Measurements from ENCODE around the gene MAP3K4.

The MAP3K4 gene

DNA sequence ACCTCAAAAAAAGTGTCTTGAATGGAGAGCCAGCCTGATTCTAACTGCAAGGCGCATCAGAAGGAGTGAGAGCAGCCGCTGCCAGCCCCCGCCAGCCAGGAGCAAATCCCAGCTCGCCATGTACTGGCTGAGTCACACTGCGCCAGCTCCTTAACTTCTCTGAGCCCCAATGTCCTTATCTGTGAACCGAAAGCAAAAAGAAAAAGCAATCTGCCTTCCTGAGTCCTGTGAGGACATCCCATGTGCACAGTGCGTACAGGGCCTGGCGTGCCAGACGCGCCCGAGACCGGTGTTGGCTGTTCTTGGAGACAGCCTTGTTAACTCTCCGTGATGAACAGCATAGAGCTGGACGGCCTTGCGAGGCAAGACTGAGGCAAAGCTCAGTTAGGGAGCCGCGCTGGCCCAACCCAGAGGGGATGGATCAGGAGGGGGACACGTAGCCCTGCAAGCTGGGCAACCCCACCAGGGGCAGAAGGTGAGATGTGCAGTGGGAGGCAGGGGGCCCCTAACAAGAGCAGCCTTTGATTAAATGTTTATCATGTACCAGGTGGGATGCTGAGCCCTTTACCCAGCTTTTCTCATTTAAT is 159.6 kb downstream of the MAP3K4 start:
- DNase-seq, result no peak

DNA sequence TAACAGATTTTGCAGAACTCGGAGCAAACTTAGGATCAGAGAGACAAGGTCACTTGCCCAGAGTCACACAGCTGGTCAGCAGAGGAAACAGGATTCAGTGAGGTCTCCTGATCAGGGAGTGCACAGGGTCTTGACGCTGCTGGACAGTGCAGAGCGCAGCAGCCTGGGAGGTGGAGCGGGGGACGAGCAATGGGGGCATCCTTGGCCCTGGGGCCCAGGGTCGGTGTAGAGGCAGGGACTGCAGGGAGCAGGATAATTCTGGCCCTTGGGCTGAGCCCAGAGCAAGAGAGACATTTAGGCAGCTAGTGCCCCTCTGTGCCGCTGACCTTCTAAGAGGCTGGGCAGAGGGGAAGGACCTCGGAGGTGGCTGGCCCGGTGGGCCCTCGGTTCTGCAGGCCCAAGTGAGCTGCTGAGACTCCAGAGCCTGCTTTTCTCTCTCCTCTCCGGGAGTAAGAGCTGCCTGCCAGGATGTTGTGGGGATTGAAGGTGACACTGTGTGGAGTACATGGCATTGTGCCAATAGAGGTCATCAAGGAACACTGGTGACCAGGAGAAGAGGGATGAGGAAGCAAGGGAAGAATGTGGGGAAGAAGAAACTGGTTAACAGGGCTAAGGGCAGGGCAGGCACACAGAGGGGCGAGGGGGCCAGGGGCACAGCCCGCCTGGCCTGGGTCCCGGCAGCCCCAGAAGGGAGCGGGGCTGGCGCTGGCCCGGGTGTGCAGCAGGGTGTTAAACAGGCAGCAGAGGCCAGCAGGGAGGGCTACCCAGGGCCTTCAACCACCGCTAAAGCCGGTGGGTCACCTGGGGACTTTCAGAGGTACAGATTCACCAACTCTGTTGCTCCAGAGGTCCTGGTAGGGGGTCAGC is 160.3 kb downstream of the MAP3K4 start:
- no peak for DNase-seq

DNA sequence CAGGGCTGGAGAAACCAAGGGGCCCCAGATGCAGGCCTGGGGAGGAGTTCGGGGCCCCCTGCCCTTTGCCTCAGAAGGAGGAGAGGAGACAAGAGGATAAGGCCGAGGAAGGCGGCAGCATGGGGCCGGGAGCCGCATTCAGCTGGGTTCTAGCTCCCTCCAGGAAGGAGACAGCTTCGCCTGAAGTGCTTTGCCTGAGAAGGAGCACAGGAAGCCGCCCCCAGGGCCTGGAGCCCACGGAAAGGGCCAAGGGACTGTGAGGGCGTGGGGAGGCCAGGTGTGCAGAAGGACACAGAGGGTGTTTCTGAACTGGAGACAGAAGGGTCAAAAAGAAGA is 160.9 kb downstream of the MAP3K4 start:
- DNase-seq, result no peak

DNA sequence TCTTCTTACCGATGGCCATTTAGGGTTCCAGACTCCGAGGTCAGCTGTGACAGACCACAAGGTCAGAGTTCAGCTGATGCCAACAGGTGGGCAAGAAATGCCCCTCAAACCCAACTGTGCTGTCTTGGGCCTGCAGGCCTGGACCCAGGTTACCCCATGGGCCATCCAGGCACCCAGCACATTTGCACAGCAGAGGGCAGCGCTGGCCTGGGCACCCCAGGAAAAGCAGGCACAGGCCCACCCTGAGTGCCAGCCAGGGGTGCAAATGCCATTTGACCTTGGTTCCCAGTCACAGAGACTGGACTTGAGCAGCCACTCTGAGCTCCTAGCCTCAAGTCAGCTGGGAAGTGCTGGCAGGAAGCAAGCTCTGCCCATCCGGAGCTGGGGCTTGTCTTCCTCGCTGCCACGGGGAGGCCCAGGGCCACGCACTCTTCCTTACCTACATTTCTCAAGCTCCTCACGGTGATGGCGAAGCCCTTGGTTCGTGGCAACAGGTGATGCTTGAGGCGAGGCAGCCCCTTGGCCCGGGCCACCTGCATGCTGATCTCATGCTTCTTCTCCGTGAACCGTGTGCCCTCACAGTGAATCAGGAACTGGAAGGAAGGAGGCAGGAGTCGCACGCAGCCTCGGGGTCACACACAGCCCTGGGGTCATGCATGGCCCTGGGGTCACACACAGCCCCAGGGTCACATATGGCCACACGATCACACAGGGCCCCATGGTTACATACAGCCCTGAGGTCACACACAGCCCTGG is 161.5 kb downstream of the MAP3K4 start:
- DNase-seq, result no peak

DNA sequence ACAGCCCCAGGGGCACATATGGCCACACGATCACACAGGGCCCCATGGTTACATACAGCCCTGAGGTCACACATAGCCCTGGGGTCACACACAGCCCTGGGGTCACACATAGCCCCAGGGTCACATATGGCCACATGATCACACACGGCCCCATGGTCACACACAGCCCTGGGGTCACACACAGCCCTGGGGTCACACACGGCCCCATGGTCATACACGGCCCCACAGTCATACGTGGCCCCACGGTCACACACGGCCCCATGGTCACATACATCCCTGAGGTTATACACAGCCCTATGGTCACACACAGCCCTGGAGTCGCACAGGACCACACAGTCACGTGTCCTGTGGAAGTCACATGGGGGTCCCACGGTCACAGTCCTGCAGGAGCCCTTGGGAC is 162.2 kb downstream of the MAP3K4 start:
- no peak for DNase-seq

DNA sequence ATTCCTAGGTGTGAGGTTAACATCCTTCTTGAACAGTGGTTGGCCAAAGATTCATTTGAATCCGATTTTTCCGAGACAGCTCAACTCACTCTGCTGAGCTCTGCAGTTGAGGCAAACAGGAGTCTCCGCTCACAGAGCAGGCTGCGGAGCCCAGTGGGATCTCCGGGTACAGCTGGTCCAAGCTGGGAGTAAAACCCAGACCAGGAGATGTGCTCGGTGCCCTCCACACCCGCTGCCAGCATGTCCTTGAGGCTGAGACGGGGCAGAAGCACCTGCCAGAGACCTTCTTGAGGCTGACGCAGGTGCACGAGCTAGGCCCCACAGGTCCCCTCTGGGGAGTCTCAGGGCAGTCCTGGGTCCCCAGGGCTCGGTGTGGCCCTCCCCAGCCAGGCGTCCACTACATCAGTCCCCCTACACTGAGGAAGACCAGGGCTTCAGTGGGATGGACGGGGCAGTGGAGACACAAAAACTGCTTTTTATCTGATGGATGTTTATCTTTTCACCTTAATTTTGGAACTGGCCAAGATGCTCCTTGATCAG is 163.3 kb downstream of the MAP3K4 start:
- DNase-seq, result no peak

DNA sequence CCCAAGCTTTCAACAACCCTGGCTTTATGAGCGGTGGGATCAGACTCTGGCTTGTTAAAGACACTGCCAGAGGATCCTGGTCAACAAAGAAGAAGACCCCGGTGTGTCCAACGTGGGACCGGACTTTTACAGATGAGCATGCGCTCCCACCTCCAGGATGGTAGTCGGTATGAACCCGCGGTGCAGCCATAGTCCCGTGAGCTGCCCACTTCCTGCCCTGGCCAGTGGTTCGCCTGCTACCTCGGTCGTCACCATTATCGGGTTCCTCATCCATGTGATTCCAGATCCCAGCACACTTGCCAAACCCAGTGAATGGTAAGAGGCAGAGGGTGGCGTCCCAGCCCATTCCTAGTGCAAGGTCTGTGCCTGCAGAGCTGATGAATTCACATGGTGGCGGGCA is 169.6 kb downstream of the MAP3K4 start:
- DNase-seq, result no peak

DNA sequence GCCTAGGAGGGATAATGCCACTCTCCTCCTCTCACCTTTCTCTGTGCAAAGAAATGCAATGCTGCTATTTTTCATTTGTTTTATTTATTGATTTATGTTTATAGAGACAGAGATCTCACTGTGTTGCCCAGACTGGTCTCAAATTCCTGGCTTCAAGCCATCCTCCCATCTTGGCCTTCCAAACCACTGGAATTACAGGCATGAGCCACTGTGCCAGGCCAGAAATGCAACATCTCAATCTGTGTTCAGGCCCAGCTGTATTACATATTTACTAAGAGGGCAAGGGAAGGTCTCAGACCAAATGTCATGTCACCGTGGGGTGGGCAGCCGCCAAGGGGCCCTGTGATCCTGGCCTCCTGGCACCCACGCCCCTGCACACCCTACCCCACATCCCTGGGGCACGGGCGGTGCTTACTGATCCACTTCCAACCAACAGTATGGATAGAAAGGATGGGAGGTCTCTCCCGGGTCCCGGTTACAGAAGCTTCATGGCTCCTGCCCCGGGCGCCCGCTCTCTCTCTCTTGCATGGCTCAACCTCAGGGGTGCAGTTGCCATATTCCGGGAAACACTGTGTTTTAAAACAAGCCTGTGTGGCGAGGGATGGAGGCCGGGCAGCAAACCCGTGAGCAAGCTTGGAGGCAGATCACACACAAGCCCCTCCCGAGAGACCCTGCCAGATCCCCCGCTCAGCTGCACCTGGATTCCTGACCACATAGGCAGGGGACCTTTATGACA is 170.5 kb downstream of the MAP3K4 start:
- no peak for DNase-seq

DNA sequence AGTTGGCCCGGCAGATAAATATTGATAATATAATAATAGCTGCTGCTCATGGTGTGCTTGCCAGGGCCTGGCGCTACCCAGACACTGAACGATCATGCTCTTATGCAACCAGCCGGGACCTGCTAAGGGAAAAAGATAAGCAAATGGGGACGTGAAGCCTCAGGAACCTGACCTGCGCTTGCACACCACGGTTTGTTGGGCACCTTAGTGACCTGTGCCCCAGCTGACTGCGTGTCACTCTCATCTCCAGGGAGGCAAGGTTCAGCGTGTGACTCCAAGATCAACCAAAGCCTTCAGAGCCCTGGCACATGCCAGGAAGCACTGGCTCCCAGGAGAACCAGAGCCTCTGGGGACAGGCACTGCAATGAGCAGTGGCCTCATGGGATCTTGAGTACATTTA is 171.2 kb downstream of the MAP3K4 start:
- DNase-seq, result no peak

DNA sequence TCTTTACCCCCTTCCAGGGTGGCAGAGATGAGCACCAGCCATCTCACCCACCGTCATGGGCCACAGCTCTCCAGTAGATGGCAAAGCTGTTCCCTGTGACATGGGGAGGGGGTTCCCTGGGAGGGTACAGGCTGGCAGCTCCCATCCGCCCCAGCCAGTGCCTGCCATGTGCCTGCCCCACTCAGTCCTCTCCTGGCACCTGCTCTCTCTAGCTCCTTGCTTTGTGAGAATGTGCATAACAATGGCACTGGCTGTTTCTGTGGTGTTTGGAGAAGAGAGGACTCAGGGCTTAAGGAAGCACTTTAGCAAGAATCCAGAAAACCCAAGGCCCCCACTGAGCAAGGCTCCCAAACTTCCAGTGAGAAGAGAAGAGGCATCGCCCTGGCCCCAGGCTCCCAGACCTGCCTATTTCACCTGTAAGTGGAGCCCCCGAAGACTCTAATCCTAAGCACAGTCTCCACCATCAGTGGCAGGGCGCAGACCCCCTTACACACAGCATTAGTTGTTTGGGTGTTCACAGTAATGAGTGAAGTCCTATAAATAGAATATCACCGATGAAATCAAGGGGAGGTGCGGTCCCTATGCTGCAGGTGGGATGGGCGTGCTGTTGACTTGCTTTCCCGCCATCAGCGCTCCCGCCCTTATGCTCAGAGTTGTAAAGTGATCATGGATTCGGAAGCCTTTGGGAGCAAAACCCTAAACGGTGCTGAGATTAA is 172.1 kb downstream of the MAP3K4 start:
- DNase-seq, result no peak

DNA sequence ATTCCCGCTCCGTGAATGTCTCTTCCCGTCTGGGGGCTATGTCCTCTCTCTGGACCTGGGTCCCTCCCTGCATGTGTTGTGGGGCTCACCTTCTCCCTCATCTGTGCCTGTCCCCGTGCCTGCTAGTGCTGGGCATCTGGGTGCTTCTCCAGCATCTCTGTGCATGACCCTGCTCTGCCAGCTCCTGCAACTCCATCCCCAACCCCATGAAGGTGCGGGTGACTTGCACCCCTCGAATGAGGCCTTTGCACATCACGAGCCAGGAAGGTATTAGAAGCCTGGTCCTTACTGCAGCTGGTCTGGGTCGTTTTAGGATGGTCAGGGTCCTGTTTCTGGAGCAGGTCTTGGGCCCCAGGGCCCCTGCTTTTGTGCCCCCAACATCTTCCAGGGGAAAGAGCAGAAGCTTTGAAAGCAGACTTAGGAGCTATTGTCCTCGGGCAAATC is 172.6 kb downstream of the MAP3K4 start:
- no peak for DNase-seq

DNA sequence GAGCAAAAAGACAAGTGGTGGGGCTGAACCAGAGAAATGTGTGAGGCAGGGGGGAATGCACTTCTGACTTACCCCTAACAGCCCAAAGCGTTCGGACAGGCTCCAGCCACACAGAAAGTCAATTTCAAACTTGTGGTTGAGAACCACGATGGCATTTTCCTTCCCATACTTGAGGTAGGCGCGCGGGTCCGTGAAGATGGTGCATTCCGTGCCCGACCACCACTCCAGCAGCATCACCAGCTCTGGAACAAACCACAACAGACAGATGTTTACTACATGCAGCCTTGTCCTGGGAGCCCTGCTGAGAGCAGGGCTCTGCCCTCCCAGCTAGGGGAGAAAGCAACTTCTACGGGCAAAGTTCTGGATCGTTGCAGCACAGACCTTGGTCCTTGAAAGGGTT is 174.6 kb downstream of the MAP3K4 start:
- no peak for DNase-seq

DNA sequence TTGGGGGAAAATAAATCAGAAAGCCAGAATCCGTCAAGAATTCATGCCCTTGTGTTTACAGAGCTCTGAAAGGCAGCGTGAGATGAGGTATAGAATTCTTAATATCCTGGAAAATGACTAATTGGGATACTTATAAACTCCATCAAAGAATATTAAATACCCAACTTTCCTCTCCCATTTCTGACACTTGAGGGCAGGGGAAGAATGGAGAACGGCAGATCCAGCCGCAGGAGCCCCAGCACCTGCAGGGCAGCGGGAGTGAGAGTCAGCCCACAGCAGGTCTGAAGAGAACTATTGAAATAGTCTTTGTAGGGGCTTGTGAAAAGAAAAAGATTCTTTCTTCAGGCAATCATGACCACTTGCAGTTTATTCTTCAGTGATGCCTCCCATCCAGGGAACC is 175.1 kb downstream of the MAP3K4 start:
- no peak for DNase-seq

Measured in activated CD4-positive, alpha-beta T cell treated with anti-CD3 and anti-CD28 coated beads, Interleukin-2, amount 50 U/mL, for 1 hour (primary cell).